Thoracic aorta (tissue), 2 donors: Measurements from ENCODE around the gene KCNN3. TPM values are rescaled to one million over a fixed set of nuclear protein-coding genes. Genes with fewer than 3 reads are reported as not detected.

Experiments
- ATAC-seq: fragments of 150-250 bp; one replicate; pipeline ENCODE4 v1.8.0; 2017; ENCODE audit warnings: low read depth; ENCODE audit not compliant: insufficient number of reproducible peaks, low FRiP score
- DNase-seq: peaks from one replicate; pipeline ENCODE4 v3.0.0-alpha.2; 2020; ENCODE audit warnings: low spot score
- H3K27ac ChIP-seq, 2 donors: fragments of 200-600 bp; sonication (generic); 1 replicate in 1 of 2; 2 replicates in 1 of 2; pipeline ENCODE4 v1.5.1; 2016; ENCODE audit warnings: mild to moderate bottlenecking in 2 of 2, moderate library complexity in 2 of 2
- H3K27me3 ChIP-seq: fragments of 200-600 bp; sonication (generic); replicated peaks from 2 replicates; pipeline ENCODE4 v1.6.0; 2016; ENCODE audit warnings: mild to moderate bottlenecking; ENCODE audit not compliant: insufficient read depth
- H3K36me3 ChIP-seq: fragments of 200-600 bp; sonication (generic); one replicate; pipeline ENCODE4 v1.5.1; 2016
- H3K4me1 ChIP-seq, 2 donors: fragments of 200-600 bp; sonication (generic); 1 replicate in 1 of 2; 2 replicates in 1 of 2; pipeline versions ENCODE4 v1.5.1 to v1.6.0; 2016; ENCODE audit warnings: low read depth in 2 of 2, mild to moderate bottlenecking in 1 of 2; ENCODE audit not compliant: control insufficient read depth in 1 of 2
- H3K4me3 ChIP-seq: fragments of 200-600 bp; sonication (generic); 2 replicates; pipeline ENCODE4 v1.5.1; 2016; ENCODE audit warnings: mild to moderate bottlenecking
- H3K9me3 ChIP-seq: fragments of 200-600 bp; sonication (generic); 2 replicates; pipeline ENCODE4 v1.5.1; 2016
- CTCF ChIP-seq: fragments of 200-600 bp; sonication (generic); IDR thresholded peaks from one replicate; pipeline ENCODE4 v1.5.1; 2019; ENCODE audit warnings: antibody characterized with exemption
- total RNA-seq, 2 donors: library from RNA; depleted of rRNA; stranded (reverse); fragments of >200 nt; gene quantifications; one replicate each; pipeline versions ENCODE4 v1.1.0 to v1.2.3, GENCODE V29; 2016

Gene KCNN3
- total RNA-seq, 2 donors from 2014 or later = 0.95 to 1.8 TPM

GRCh38 chr1:154696456-154696855 is 173.6 kb downstream of the KCNN3 start:
- H3K27ac ChIP-seq = no peak overlapping the region
- H3K4me1 ChIP-seq = no peaks in the 10 kb centered on the region
- H3K9me3 ChIP-seq = no peaks in the 10 kb centered on the region
- H3K27me3 ChIP-seq = no peaks in the 10 kb centered on the region
- DNase-seq (no peak), ATAC-seq (no peak)
- no peak for TF ChIP-seq CTCF
- H3K36me3 ChIP-seq = no peaks in the 10 kb centered on the region
- H3K4me3 ChIP-seq = no peak overlapping the region

GRCh38 chr1:154695985-154696384 is 174.1 kb downstream of the KCNN3 start:
- H3K9me3 ChIP-seq = no peaks in the 10 kb centered on the region
- H3K4me1 ChIP-seq = no peaks in the 10 kb centered on the region
- H3K4me3 ChIP-seq = no peak overlapping the region
- H3K27ac ChIP-seq = no peak overlapping the region
- no peak for TF ChIP-seq CTCF
- no peaks in the 10 kb centered on the region for H3K27me3 ChIP-seq
- H3K36me3 ChIP-seq = no peaks in the 10 kb centered on the region
- DNase-seq (no peak), ATAC-seq (no peak)

DNA sequence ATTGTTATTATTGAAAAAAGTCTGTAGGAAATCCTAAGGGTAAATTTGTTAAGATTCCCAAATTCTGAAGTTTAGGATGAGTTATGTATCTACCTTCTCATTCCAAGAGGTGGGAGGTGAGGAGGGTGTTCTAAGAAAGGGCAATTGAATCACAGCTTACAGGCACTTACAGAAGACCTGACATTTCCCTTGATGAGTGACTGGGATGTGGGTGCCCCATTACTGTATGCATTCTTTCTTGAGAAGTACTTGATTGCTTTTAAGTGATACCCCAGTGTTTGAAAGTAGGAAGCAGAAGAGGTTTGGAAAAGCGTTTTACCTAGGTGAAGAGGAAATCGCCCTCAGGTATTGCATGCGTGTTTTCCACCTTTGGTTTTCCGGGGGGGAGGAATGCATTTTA is 175.1 kb downstream of the KCNN3 start:
- TF ChIP-seq CTCF = no peak
- Histone ChIP-seq H3K36me3 (no peaks in the 10 kb centered on the region), H3K27me3 (no peaks in the 10 kb centered on the region), H3K4me1 (no peaks in the 10 kb centered on the region), H3K27ac (no peak overlapping the region), H3K9me3 (no peaks in the 10 kb centered on the region), H3K4me3 (no peak overlapping the region)
- ATAC-seq = no peak
- DNase-seq = no peak

GRCh38 chr1:154689083-154689482 is 181.0 kb downstream of the KCNN3 start:
- Histone ChIP-seq H3K36me3 (no peaks in the 10 kb centered on the region), H3K9me3 (no peaks in the 10 kb centered on the region), H3K27me3 (no peaks in the 10 kb centered on the region), H3K4me3 (no peak overlapping the region), H3K27ac (no peak overlapping the region), H3K4me1 (no peaks in the 10 kb centered on the region)
- ATAC-seq (no peak), DNase-seq (no peak)
- no peak for TF ChIP-seq CTCF

- H3K4me1 ChIP-seq = no peaks in the 10 kb centered on the region
- no peak for TF ChIP-seq CTCF
- ATAC-seq (no peak), DNase-seq (no peak)
- H3K27me3 ChIP-seq = no peaks in the 10 kb centered on the region
- no peaks in the 10 kb centered on the region for H3K36me3 ChIP-seq
- no peak overlapping the region for H3K27ac ChIP-seq
- H3K9me3 ChIP-seq = no peaks in the 10 kb centered on the region
- no peak overlapping the region for H3K4me3 ChIP-seq
Observed at GRCh38 chr1:154686507-154686906, 183.6 kb downstream of the KCNN3 start.
